H1 (cell line): Measurements from ENCODE around the gene ARSK. TPM values are rescaled to one million over a fixed set of nuclear protein-coding genes. Genes with fewer than 3 reads are reported as not detected.

Experiments
- CHD7 ChIP-seq: fragments of 300-600 bp; sonication (generic); IDR thresholded peaks from 2 replicates; pipeline ENCODE4 v1.7.1; 2012; ENCODE audit warnings: low read length, moderate library complexity, mild to moderate bottlenecking, inconsistent platforms; ENCODE audit not compliant: insufficient replicate concordance
- EP300 ChIP-seq, 2 experiments: IDR thresholded peaks; 1 replicate in 1 of 2; 2 replicates in 1 of 2; pipeline ENCODE4 v1.6.1; 2011 to 2012; ENCODE audit warnings: low read depth in 2 of 2, low read length in 2 of 2, mild to moderate bottlenecking in 2 of 2, borderline replicate concordance in 1 of 2, inconsistent platforms in 1 of 2, moderate library complexity in 1 of 2
- POU5F1 ChIP-seq: IDR thresholded peaks from 2 replicates; pipeline ENCODE4 v1.6.1; 2011; ENCODE audit warnings: low read depth, mild to moderate bottlenecking, low read length, moderate library complexity
- TCF12 ChIP-seq: IDR thresholded peaks from 2 replicates; pipeline ENCODE4 v1.6.1; 2011; ENCODE audit warnings: low read depth, mild to moderate bottlenecking, low read length
- polyA plus RNA-seq, 7 experiments: library from polyadenylated mRNA; depleted of rRNA in 3 of 7; stranded (reverse) in 5 of 7; unstranded in 2 of 7; fragments of >200 nt in 5 of 7; fragments of 200-250 nt in 2 of 7; gene quantifications; 1 replicate in 5 of 7; 2 replicates in 1 of 7; 4 replicates in 1 of 7; pipeline versions ENCODE4 v1.2.1 to v1.2.3, GENCODE V29; 2011 to 2013; ENCODE audit warnings: missing spikeins in 2 of 7, mixed read lengths in 2 of 7
- total RNA-seq: library from RNA; stranded (reverse); fragmentation: NEBNext Ultra II Directional; extraction: Animal tissue kit (Norgen Biotek cat#: 25700); gene quantifications from 2 replicates; pipeline ENCODE4 v1.2.1, GENCODE V29; 2021

The ARSK gene
- total and polyA plus RNA-seq, 2 of the 8 experiments (the other 6 are each of a cell fraction or from before 2014, with no cell fraction given) = 8.4 to 14.1 TPM

GRCh38 chr5:95649842-95650620 is 95.1 kb downstream of the ARSK start (continued):
- no peak for TF ChIP-seq CHD7
- no peak for TF ChIP-seq EP300 (IDR thresholded peaks at IDR 0.05; ENCODE audit: borderline replicate concordance in 1 of 2, low read depth in 2 of 2, low read length in 2 of 2)
- TF ChIP-seq POU5F1 = no peak
- TF ChIP-seq TCF12 = no peak
